T-helper 17 cell (primary cell): Measurements from ENCODE around the gene RAB3IL1. TPM values are rescaled to one million over a fixed set of nuclear protein-coding genes. Genes with fewer than 3 reads are reported as not detected.
A peak's percentile ranks its signal among the peaks of the same experiment; 100 is the strongest.

Experiments
- ATAC-seq: fragments of 150-1000 bp; cut with Tn5 transposase; 2 replicates; pipeline ENCODE4 v1.10.0; 2021; ENCODE audit warnings: mild to moderate bottlenecking, moderate library complexity
- DNase-seq, 3 donors: peaks; one replicate each; pipeline versions ENCODE4 v3.0.0 to v3.0.0-alpha.2; 2020 to 2021
- H3K9me3 ChIP-seq: one replicate; pipeline ENCODE4 v1.7.0; 2013; ENCODE audit warnings: low read length, mild to moderate bottlenecking; ENCODE audit not compliant: control insufficient read depth, poor library complexity, severe bottlenecking
- H3K27ac Mint-ChIP-seq: one replicate; pipeline ENCODE4 v1.8.0; 2022; ENCODE audit warnings: mild to moderate bottlenecking, moderate library complexity, mixed read lengths
- H3K27me3 Mint-ChIP-seq: one replicate; pipeline ENCODE4 v1.8.0; 2022; ENCODE audit warnings: mixed read lengths
- H3K36me3 Mint-ChIP-seq: one replicate; pipeline ENCODE4 v1.8.0; 2022; ENCODE audit warnings: low read depth, mixed read lengths
- H3K4me1 Mint-ChIP-seq: one replicate; pipeline ENCODE4 v1.8.0; 2022; ENCODE audit warnings: mild to moderate bottlenecking, mixed read lengths
- H3K4me3 Mint-ChIP-seq: one replicate; pipeline ENCODE4 v1.8.0; 2022; ENCODE audit warnings: mild to moderate bottlenecking, moderate library complexity, mixed read lengths
- total RNA-seq, 4 donors: library from RNA in 2 of 4; stranded (reverse) in 2 of 4; gene quantifications; one replicate each; pipeline ENCODE4 v1.2.3 and lab custom pipeline; 2022 to 2026

The RAB3IL1 gene
- total RNA-seq, 2 donors from 2014 or later = not detected

GRCh38 chr11:61899146-61899841 lies 18.1 kb downstream of the RAB3IL1 start:
- peaks cover 13% of the 10 kb centered on the region for H3K27me3 Mint-ChIP-seq
- ATAC-seq = peak; percentile 97
- peaks cover 5% of the 10 kb centered on the region for H3K4me1 Mint-ChIP-seq
- H3K27ac Mint-ChIP-seq = peak overlapping the region; percentile 68
- DNase-seq = peak; percentile 85 to 96 (median 85)
- peak overlapping the region; percentile 63 for H3K4me3 Mint-ChIP-seq
- no peaks in the 10 kb centered on the region for H3K36me3 Mint-ChIP-seq
- no peaks in the 10 kb centered on the region for H3K9me3 ChIP-seq

GRCh38 chr11:61898247-61898582 lies 19.2 kb downstream of the RAB3IL1 start:
- Mint-ChIP-seq H3K4me1 (peaks cover 5% of the 10 kb centered on the region), H3K36me3 (no peaks in the 10 kb centered on the region), H3K4me3 (no peak overlapping the region), H3K27ac (peak overlapping the region; percentile 68), H3K27me3 (peaks cover 5% of the 10 kb centered on the region)
- DNase-seq (no peak), ATAC-seq (no peak)
- H3K9me3 ChIP-seq = no peaks in the 10 kb centered on the region

DNA sequence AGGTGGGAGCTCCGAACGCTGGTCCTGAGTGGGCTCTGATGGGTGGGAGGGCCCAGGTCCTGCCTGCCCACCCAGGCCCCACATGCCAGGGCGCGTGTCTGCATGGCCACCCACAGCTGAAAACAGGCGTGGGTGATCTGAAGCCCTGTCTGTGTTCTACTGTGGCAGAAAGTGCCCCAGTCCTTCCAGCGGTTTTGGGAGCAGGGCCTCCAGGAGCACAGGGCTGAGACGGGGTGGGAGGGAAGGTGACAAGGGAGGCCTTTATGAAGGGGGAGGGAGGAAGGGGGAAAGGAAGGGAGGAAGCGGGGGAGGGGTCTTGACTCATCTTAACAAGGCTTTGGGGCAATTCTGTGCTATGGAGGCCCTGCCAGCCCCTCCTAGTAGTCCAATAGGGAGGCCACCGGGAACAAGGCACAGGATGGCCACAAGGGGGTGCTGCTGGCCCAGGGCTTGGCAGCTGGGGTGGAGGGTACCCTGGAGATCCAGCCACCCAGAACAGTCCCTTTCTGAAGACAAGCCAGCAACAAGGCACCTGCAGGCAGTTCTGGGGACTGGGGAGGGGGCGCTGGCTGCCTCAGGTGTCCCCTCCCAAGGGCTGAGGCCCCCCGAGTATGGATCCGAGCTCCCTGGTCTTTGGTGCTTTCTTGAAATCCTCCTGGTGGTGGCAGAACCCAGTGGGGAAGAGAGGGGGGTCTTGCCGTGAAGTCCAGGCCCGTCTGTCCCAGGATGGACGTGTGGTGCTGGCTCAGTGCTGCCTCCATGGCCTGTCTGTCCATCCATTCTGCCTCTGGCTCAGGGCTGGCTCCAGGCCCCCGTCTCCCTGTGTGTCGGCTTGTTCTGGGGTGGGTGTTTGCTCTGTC lies 19.7 kb downstream of the RAB3IL1 start:
- no peaks in the 10 kb centered on the region for H3K9me3 ChIP-seq
- Mint-ChIP-seq H3K36me3 (no peaks in the 10 kb centered on the region), H3K27ac (peak overlapping the region; percentile 68), H3K27me3 (no peaks in the 10 kb centered on the region), H3K4me3 (no peak overlapping the region), H3K4me1 (peaks cover 5% of the 10 kb centered on the region)
- DNase-seq (peak; percentile 57 to 77 (median 58)), ATAC-seq (peak; percentile 65)

DNA sequence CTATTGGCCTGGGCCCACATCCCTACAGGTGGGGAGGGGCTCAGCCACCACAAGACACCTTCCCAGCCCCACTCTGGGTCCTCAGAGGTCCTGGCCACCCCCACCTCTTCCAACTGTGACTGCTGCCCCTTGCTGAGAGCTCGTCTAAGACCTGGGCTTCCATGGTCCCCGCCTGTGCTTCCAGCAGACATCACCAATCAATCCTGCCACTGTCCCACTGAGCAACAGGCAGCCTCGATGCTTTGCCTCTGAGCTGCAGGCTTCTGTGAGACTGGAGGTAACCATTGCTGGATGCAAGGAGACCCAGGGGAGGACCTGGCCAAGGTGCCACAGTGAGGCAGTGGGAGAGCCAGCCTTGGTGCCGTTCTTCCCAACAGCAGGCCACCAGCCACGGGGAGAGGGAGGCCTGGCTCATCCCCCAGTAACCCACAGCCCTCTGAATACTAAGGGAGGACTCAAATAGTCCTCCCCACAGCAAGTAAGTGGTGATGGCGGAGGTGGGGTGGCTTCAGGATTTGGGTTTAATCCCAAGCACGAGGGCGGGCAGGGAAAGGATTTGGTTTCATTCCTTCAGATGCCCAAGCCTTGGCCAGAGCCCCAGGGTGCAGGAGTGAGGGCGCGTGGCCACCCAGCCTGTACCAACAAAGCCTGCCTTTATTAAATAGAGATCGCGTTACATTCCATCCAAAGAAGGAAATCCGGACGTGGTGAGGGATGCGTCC lies 20.5 kb downstream of the RAB3IL1 start:
- DNase-seq = no peak
- Mint-ChIP-seq H3K27me3 (no peaks in the 10 kb centered on the region), H3K27ac (no peak overlapping the region), H3K4me1 (peaks cover 5% of the 10 kb centered on the region), H3K4me3 (no peak overlapping the region), H3K36me3 (no peaks in the 10 kb centered on the region)
- H3K9me3 ChIP-seq = no peaks in the 10 kb centered on the region
- ATAC-seq = no peak

GRCh38 chr11:61895718-61896059 lies 21.7 kb downstream of the RAB3IL1 start:
- no peak for ATAC-seq
- peaks cover 7% of the 10 kb centered on the region for H3K4me1 Mint-ChIP-seq
- DNase-seq = no peak
- H3K27ac Mint-ChIP-seq = no peak overlapping the region
- H3K27me3 Mint-ChIP-seq = no peaks in the 10 kb centered on the region
- H3K9me3 ChIP-seq = no peaks in the 10 kb centered on the region
- no peaks in the 10 kb centered on the region for H3K36me3 Mint-ChIP-seq
- no peak overlapping the region for H3K4me3 Mint-ChIP-seq

- H3K36me3 Mint-ChIP-seq = no peaks in the 10 kb centered on the region
- H3K4me1 Mint-ChIP-seq = peaks cover 7% of the 10 kb centered on the region
- no peaks in the 10 kb centered on the region for H3K27me3 Mint-ChIP-seq
- no peak overlapping the region for H3K4me3 Mint-ChIP-seq
- no peak for DNase-seq
- H3K27ac Mint-ChIP-seq = peak overlapping the region; percentile 19
- no peak for ATAC-seq
- H3K9me3 ChIP-seq = no peaks in the 10 kb centered on the region
Measured at GRCh38 chr11:61895046-61895717, 22.2 kb downstream of the RAB3IL1 start.

DNA sequence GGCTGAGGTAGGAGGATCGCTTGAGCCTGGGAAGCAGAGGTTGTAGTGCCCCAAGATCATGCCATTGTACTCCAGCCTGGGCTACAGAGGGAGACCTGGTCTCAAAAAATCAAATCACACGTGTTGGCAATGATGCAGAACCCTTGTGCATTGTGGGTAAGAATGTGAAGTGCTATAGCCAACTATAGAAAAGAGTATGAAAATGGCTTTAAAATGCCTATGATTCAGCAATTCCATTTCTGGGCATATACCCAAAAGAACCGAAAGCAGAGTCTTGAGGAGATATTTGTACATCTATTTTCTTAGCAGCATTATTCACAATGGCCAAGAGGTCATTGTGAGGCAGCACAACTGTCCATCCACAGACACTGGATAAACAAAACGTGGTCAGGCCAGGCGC lies 23.4 kb downstream of the RAB3IL1 start:
- no peaks in the 10 kb centered on the region for H3K9me3 ChIP-seq
- Mint-ChIP-seq H3K4me3 (no peak overlapping the region), H3K4me1 (peaks cover 2% of the 10 kb centered on the region), H3K27ac (no peak overlapping the region), H3K27me3 (no peaks in the 10 kb centered on the region), H3K36me3 (no peaks in the 10 kb centered on the region)
- DNase-seq (no peak), ATAC-seq (no peak)

DNA sequence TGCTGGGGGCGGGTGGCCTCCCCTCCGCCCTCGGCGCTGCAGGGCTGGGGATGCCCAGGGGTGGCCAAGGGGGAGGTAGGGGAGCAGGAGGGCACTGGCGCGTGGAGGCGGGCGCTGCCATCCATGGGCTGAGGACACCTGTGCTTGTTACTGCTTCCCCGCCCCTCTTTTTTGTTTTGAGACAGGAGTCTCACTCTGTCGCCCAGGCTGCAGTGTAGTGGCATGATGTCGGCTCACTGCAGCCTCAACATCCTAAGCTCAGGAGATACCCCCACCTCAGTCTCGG lies 25.3 kb downstream of the RAB3IL1 start:
- ATAC-seq (peak; percentile 80), DNase-seq (no peak)
- H3K4me3 Mint-ChIP-seq = peak overlapping the region; percentile 72
- H3K27me3 Mint-ChIP-seq = no peaks in the 10 kb centered on the region
- no peaks in the 10 kb centered on the region for H3K9me3 ChIP-seq
- H3K36me3 Mint-ChIP-seq = no peaks in the 10 kb centered on the region
- H3K4me1 Mint-ChIP-seq = peaks cover 4% of the 10 kb centered on the region
- H3K27ac Mint-ChIP-seq = peak overlapping the region; percentile 47

- Mint-ChIP-seq H3K4me1 (peaks cover 4% of the 10 kb centered on the region), H3K36me3 (no peaks in the 10 kb centered on the region), H3K27me3 (no peaks in the 10 kb centered on the region), H3K27ac (peak within 1 kb of the TSS; percentile 47), H3K4me3 (peak within 1 kb of the TSS; percentile 92)
- peak; percentile 50 to 80 (median 73) for DNase-seq
- no peaks in the 10 kb centered on the region for H3K9me3 ChIP-seq
- ATAC-seq = peak; percentile 66
Measured at GRCh38 chr11:61891331-61892084, 25.9 kb downstream of the RAB3IL1 start, which contains the start of gene FADS3. FADS3 (minus strand) TSS chr11:61891545; CDS start chr11:61891381, 164 bp downstream.

DNA sequence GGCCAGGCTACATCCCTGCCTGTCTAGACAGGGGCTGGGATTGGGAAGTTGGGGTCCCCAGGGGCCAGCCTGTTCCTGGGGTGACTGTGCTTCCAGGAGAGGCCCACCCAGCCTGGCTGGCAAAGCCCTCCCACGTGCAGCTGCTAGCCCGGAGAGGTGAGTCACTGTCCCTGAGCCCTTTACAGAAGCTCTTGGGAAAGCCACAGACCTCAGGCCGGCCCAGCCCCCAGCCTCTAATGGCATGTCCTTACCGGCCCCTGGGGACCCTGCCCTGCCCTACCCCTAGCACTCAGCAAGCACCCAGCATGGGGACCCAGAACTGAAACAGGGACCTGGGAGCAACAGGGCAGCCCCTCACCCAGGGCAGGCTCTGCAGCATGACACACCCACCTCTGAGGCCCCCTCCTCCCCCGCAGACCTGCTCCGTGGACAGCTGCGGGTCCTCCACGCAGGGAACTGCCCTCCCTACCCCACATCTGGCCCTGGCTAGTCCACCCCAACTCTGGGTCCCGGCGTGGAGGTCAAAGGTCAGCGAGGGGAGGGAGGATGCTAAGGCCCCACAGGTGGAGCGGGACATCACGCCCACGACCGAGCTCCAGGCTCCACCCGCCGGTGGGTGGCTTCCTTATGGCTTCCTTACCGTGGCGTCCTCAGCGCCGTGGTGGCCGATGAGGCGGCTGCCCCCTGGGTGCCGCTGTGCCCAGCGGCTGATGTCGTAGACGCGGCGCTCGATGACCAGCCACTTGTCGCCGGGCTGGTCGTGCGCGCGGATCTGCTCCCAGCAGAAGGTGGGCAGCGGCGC lies 26.6 kb downstream of the RAB3IL1 start:
- Mint-ChIP-seq H3K27me3 (no peaks in the 10 kb centered on the region), H3K4me3 (peak overlapping the region; percentile 92)
- ATAC-seq = peak; percentile 35

GRCh38 chr11:61889831-61890230 lies 27.5 kb downstream of the RAB3IL1 start:
- no peaks in the 10 kb centered on the region for H3K36me3 Mint-ChIP-seq
- H3K9me3 ChIP-seq = no peaks in the 10 kb centered on the region
- ATAC-seq = no peak
- no peak for DNase-seq
- no peaks in the 10 kb centered on the region for H3K27me3 Mint-ChIP-seq
- peak overlapping the region; percentile 31 for H3K4me3 Mint-ChIP-seq
- peaks cover 4% of the 10 kb centered on the region for H3K4me1 Mint-ChIP-seq
- H3K27ac Mint-ChIP-seq = no peak overlapping the region

More for the DNA sequence above, 26.6 kb downstream of the RAB3IL1 start:
- H3K4me1 Mint-ChIP-seq = peaks cover 4% of the 10 kb centered on the region
- DNase-seq = peak in 1 of 3 donors; percentile 25
- no peaks in the 10 kb centered on the region for H3K9me3 ChIP-seq
- H3K27ac Mint-ChIP-seq = no peak overlapping the region
- no peaks in the 10 kb centered on the region for H3K36me3 Mint-ChIP-seq

DNA sequence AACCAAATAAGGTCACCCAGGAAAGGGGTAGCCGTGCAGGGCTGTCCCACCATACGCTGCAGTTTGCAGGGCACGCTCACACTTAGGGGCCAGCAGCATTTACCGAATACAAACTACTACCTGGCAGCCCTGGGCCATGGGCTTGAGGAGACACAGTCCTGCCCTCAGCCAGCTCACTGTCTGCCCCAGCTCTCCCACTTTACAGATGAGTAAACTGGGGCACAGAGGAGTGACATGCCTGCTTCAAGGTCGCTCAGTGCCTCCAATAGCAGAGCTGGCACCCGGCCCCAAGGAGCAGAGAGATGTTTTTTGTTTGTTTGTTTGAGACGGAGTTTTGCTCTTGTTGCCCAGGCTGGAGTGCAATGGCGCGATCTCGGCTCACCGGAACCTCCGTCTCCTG lies 28.8 kb downstream of the RAB3IL1 start:
- Mint-ChIP-seq H3K27me3 (no peaks in the 10 kb centered on the region), H3K27ac (no peak overlapping the region), H3K4me1 (peaks cover 4% of the 10 kb centered on the region), H3K36me3 (no peaks in the 10 kb centered on the region), H3K4me3 (no peak overlapping the region)
- DNase-seq (no peak), ATAC-seq (no peak)
- no peaks in the 10 kb centered on the region for H3K9me3 ChIP-seq
